ENCODE measurements around the gene HDAC7. TPM values are rescaled to one million over a fixed set of nuclear protein-coding genes. Genes with fewer than 3 reads are reported as not detected.
A peak's percentile ranks its signal among the peaks of the same experiment; 100 is the strongest.

HDAC7 gene
- polyA plus RNA-seq, 4 donors = 76.1 to 96.1 (median 81.7) TPM

GRCh38 chr12:47833591-47834012 is 13.9 kb upstream of the HDAC7 start:
- DNase-seq (ENCODE audit: low read depth in 4 of 4, low spot score in 3 of 4) = no peak

GRCh38 chr12:47832263-47832933 is 12.7 kb upstream of the HDAC7 start:
- no peak for DNase-seq (ENCODE audit: low read depth in 4 of 4, low spot score in 3 of 4)

GRCh38 chr12:47829584-47829983 is 9.9 kb upstream of the HDAC7 start:
- DNase-seq (ENCODE audit: low read depth in 4 of 4, low spot score in 3 of 4) = no peak

GRCh38 chr12:47828976-47829482 is 9.3 kb upstream of the HDAC7 start:
- no peak for DNase-seq (ENCODE audit: low read depth in 4 of 4, low spot score in 3 of 4)

GRCh38 chr12:47828008-47828975 is 8.6 kb upstream of the HDAC7 start:
- DNase-seq (ENCODE audit: low read depth in 4 of 4, low spot score in 3 of 4) = no peak

- no peak for DNase-seq (ENCODE audit: low read depth in 4 of 4, low spot score in 3 of 4)
Observed at GRCh38 chr12:47825173-47825639, 5.5 kb upstream of the HDAC7 start.

GRCh38 chr12:47824635-47825034 is 4.9 kb upstream of the HDAC7 start:
- no peak for DNase-seq (ENCODE audit: low read depth in 4 of 4, low spot score in 3 of 4)

- DNase-seq (ENCODE audit: low read depth in 4 of 4, low spot score in 3 of 4) = no peak
Observed at GRCh38 chr12:47824198-47824597, 4.5 kb upstream of the HDAC7 start.

GRCh38 chr12:47823422-47824086 is 3.9 kb upstream of the HDAC7 start:
- DNase-seq (ENCODE audit: low read depth in 4 of 4, low spot score in 3 of 4) = no peak

- DNase-seq (ENCODE audit: low read depth in 4 of 4, low spot score in 3 of 4) = no peak
Observed at GRCh38 chr12:47822863-47823262, 3.2 kb upstream of the HDAC7 start.

GRCh38 chr12:47822401-47822800 is 2.7 kb upstream of the HDAC7 start:
- no peak for DNase-seq (ENCODE audit: low read depth in 4 of 4, low spot score in 3 of 4)

GRCh38 chr12:47821346-47821706 is 1.6 kb upstream of the HDAC7 start:
- no peak for DNase-seq (ENCODE audit: low read depth in 4 of 4, low spot score in 3 of 4)

GRCh38 chr12:47820631-47821345 is 1.1 kb upstream of the HDAC7 start:
- DNase-seq (ENCODE audit: low read depth in 4 of 4, low spot score in 3 of 4) = peak; percentile 72 to 89 (median 80)

GRCh38 chr12:47819138-47819895 is 386 bp downstream of the HDAC7 start:
- no peak for DNase-seq (ENCODE audit: low read depth in 4 of 4, low spot score in 3 of 4)

GRCh38 chr12:47818467-47819137 is 1.1 kb downstream of the HDAC7 start:
- no peak for DNase-seq (ENCODE audit: low read depth in 4 of 4, low spot score in 3 of 4)

GRCh38 chr12:47818007-47818376 is 1.7 kb downstream of the HDAC7 start:
- no peak for DNase-seq (ENCODE audit: low read depth in 4 of 4, low spot score in 3 of 4)

GRCh38 chr12:47817272-47818006 is 2.3 kb downstream of the HDAC7 start:
- DNase-seq (ENCODE audit: low read depth in 4 of 4, low spot score in 3 of 4) = no peak
